ENCODE results near the gene CDC14B.

The CDC14B gene

DNA sequence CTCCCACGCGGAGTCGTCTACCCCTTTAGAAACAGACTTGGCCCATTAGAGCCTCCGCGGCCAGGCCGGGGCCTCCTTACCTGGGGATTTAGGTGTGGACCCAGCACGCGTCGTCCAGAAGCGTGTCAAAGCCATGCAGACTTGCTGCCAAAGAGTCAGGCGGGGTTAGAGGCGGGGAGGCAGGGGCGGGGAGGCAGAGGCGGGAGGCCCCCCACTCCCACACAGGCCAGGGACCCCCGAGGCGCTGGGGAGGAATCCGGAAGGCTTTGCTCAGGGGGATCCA lies 122.6 kb downstream of the CDC14B start:
- H3K4me3 ChIP-seq (ENCODE audit: low read depth in 1 of 2, low read length in 2 of 2) = no peak overlapping the region
- H3K4me1 ChIP-seq (ENCODE audit: insufficient read depth, low read length) = peaks cover 6% of the 10 kb centered on the region
- H3K27me3 ChIP-seq (ENCODE audit: control insufficient read depth in 1 of 2, insufficient read depth in 2 of 2, low read length in 2 of 2) = no peaks in the 10 kb centered on the region
- no peaks in the 10 kb centered on the region for H3K9me3 ChIP-seq (ENCODE audit: low read length)
- H3K36me3 ChIP-seq (ENCODE audit: insufficient read depth, low read length) = no peaks in the 10 kb centered on the region
- H3K27ac ChIP-seq (ENCODE audit: low read depth, low read length) = no peak overlapping the region
- H3K9ac ChIP-seq (ENCODE audit: low read length) = no peak overlapping the region

- H3K9me3 ChIP-seq (ENCODE audit: low read length) = no peaks in the 10 kb centered on the region
- no peak overlapping the region for H3K9ac ChIP-seq (ENCODE audit: low read length)
- no peak overlapping the region for H3K4me3 ChIP-seq (ENCODE audit: low read depth in 1 of 2, low read length in 2 of 2)
- H3K4me1 ChIP-seq (ENCODE audit: insufficient read depth, low read length) = peaks cover 4% of the 10 kb centered on the region
- peaks cover 5% of the 10 kb centered on the region for H3K36me3 ChIP-seq (ENCODE audit: insufficient read depth, low read length)
- no peaks in the 10 kb centered on the region for H3K27me3 ChIP-seq (ENCODE audit: control insufficient read depth in 1 of 2, insufficient read depth in 2 of 2, low read length in 2 of 2)
- no peak overlapping the region for H3K27ac ChIP-seq (ENCODE audit: low read depth, low read length)
Observed at GRCh38 chr9:96496368-96497116, 123.1 kb downstream of the CDC14B start.

GRCh38 chr9:96495341-96495740 lies 124.3 kb downstream of the CDC14B start:
- Histone ChIP-seq H3K4me3 (ENCODE audit: low read depth in 1 of 2, low read length in 2 of 2) (no peak overlapping the region), H3K27me3 (ENCODE audit: control insufficient read depth in 1 of 2, insufficient read depth in 2 of 2, low read length in 2 of 2) (no peaks in the 10 kb centered on the region), H3K27ac (ENCODE audit: low read depth, low read length) (no peak overlapping the region), H3K36me3 (ENCODE audit: insufficient read depth, low read length) (peaks cover 15% of the 10 kb centered on the region), H3K9me3 (ENCODE audit: low read length) (no peaks in the 10 kb centered on the region), H3K4me1 (ENCODE audit: insufficient read depth, low read length) (no peaks in the 10 kb centered on the region), H3K9ac (ENCODE audit: low read length) (no peak overlapping the region)

GRCh38 chr9:96494215-96494800 lies 125.3 kb downstream of the CDC14B start:
- Histone ChIP-seq H3K36me3 (ENCODE audit: insufficient read depth, low read length) (peaks cover 25% of the 10 kb centered on the region), H3K9ac (ENCODE audit: low read length) (no peak overlapping the region), H3K27ac (ENCODE audit: low read depth, low read length) (no peak overlapping the region), H3K4me1 (ENCODE audit: insufficient read depth, low read length) (no peaks in the 10 kb centered on the region), H3K27me3 (ENCODE audit: control insufficient read depth in 1 of 2, insufficient read depth in 2 of 2, low read length in 2 of 2) (no peaks in the 10 kb centered on the region), H3K9me3 (ENCODE audit: low read length) (no peaks in the 10 kb centered on the region), H3K4me3 (ENCODE audit: low read depth in 1 of 2, low read length in 2 of 2) (no peak overlapping the region)

DNA sequence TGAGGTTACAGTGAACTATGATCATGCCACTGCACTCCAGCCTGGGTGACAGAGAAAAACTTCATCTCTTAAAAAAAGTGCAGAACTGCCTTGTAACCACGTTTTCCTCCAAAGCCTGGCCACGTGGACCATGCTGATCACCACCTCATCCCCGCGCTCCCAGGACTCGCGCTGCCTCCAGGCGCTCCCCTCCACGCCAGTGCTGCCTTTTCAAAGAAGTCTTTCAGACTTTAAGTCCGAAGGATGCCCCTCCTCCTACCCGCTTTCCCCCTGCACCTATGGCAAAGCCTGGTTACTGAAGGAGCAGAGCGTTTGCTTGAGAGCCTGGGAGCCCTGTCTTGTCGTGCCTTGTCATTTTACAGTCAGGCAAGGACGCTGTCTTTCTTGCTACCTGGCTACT lies 125.9 kb downstream of the CDC14B start:
- H3K27ac ChIP-seq (ENCODE audit: low read depth, low read length) = no peak overlapping the region
- no peaks in the 10 kb centered on the region for H3K4me1 ChIP-seq (ENCODE audit: insufficient read depth, low read length)
- peaks cover 30% of the 10 kb centered on the region for H3K36me3 ChIP-seq (ENCODE audit: insufficient read depth, low read length)
- H3K4me3 ChIP-seq (ENCODE audit: low read depth in 1 of 2, low read length in 2 of 2) = no peak overlapping the region
- no peak overlapping the region for H3K9ac ChIP-seq (ENCODE audit: low read length)
- H3K9me3 ChIP-seq (ENCODE audit: low read length) = no peaks in the 10 kb centered on the region
- no peaks in the 10 kb centered on the region for H3K27me3 ChIP-seq (ENCODE audit: control insufficient read depth in 1 of 2, insufficient read depth in 2 of 2, low read length in 2 of 2)

DNA sequence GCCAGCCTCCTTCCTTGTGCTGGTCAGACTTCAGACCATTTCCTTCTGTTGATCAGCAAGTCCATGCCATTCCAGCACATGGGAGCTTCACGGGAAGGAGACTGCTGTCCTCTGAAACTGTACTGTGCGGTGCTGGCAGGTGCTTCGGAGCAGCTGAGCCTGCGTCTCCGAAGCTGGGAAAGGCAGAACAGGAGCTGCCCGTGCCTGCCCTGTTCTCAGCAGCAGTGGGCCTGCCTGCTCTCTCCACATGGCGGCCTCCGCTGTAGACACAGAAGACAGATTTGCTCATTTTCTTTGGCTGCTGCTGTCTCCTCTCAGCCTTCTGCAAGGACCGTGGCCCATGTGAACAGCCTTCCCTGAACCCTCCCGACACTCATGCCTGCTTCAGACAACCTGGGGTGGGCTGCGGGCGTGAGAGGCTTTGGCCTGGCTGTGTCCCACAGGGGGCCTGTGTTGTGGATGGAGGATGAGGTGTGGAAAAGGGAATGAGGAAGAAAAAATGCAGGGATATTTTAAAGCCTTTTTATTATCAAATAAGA lies 126.6 kb downstream of the CDC14B start:
- no peak overlapping the region for H3K9ac ChIP-seq (ENCODE audit: low read length)
- no peaks in the 10 kb centered on the region for H3K4me1 ChIP-seq (ENCODE audit: insufficient read depth, low read length)
- H3K27ac ChIP-seq (ENCODE audit: low read depth, low read length) = no peak overlapping the region
- no peaks in the 10 kb centered on the region for H3K27me3 ChIP-seq (ENCODE audit: control insufficient read depth in 1 of 2, insufficient read depth in 2 of 2, low read length in 2 of 2)
- H3K9me3 ChIP-seq (ENCODE audit: low read length) = no peaks in the 10 kb centered on the region
- no peak overlapping the region for H3K4me3 ChIP-seq (ENCODE audit: low read depth in 1 of 2, low read length in 2 of 2)
- H3K36me3 ChIP-seq (ENCODE audit: insufficient read depth, low read length) = peaks cover 37% of the 10 kb centered on the region

DNA sequence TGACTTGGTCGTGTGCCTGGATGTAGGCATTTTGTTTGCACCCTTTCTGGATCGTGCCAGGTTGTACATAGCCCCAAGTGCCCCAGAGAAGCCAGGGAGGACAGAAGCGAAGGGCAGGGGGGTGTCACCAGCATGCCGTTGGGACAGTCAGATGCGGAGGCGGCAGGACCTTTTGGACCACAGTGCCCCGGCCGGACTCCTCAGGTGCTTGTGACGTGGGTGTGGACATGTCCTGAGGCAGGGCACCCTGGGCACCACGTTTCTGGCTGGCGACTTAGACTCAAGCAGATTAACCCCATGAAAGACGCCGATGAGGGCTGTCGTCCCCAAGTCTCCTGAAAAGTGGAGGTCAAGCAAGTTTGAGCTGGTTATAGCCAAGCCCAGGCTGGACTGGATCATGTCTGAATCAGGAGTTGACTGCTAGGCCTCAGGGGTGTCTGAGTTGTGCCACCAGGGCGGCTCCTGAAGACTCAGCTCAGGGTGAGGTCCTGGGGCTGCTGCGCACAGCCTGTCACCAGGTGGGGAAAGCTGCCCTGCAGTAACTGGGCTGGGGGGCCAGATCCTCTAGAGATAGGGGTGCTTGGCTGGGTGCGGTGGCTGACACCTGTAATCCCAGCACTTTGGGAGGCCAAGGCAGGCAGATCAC lies 127.6 kb downstream of the CDC14B start:
- H3K27ac ChIP-seq (ENCODE audit: low read depth, low read length) = no peak overlapping the region
- H3K36me3 ChIP-seq (ENCODE audit: insufficient read depth, low read length) = peaks cover 40% of the 10 kb centered on the region
- no peaks in the 10 kb centered on the region for H3K9me3 ChIP-seq (ENCODE audit: low read length)
- no peak overlapping the region for H3K9ac ChIP-seq (ENCODE audit: low read length)
- H3K4me3 ChIP-seq (ENCODE audit: low read depth in 1 of 2, low read length in 2 of 2) = no peak overlapping the region
- H3K27me3 ChIP-seq (ENCODE audit: control insufficient read depth in 1 of 2, insufficient read depth in 2 of 2, low read length in 2 of 2) = no peaks in the 10 kb centered on the region
- peaks cover 9% of the 10 kb centered on the region for H3K4me1 ChIP-seq (ENCODE audit: insufficient read depth, low read length)

- Histone ChIP-seq H3K27ac (ENCODE audit: low read depth, low read length) (no peak overlapping the region), H3K36me3 (ENCODE audit: insufficient read depth, low read length) (peaks cover 40% of the 10 kb centered on the region), H3K9ac (ENCODE audit: low read length) (no peak overlapping the region), H3K9me3 (ENCODE audit: low read length) (no peaks in the 10 kb centered on the region), H3K4me1 (ENCODE audit: insufficient read depth, low read length) (peaks cover 17% of the 10 kb centered on the region), H3K4me3 (ENCODE audit: low read depth in 1 of 2, low read length in 2 of 2) (no peak overlapping the region), H3K27me3 (ENCODE audit: control insufficient read depth in 1 of 2, insufficient read depth in 2 of 2, low read length in 2 of 2) (no peaks in the 10 kb centered on the region)
Observed at GRCh38 chr9:96491079-96491879, 128.4 kb downstream of the CDC14B start.

DNA sequence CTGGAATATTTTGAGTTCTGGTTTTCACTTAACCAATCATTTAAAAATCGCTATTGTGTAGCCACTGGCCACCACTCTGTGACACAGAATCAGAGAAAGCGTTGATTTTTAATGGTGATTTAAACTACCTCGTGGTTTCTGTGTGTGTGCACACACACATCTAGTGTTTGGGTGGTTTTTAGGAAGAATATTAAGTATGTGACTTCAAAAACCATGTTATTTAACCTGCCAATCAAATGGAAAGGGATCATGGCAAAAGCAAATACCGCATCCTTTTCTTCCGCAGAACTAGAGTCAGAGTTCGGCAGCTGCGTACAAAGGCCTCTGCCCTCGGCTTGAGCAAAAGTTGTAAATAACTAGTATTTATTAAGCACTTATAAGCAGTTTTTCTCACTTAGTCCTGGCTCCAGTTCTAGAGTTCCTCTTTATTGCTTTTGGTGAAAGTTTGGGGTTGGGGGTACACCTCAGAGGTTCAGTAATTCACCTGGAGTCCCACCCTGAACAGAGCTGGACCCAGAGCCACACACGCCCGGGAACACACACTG lies 129.0 kb downstream of the CDC14B start:
- Histone ChIP-seq H3K27ac (ENCODE audit: low read depth, low read length) (no peak overlapping the region), H3K27me3 (ENCODE audit: control insufficient read depth in 1 of 2, insufficient read depth in 2 of 2, low read length in 2 of 2) (no peaks in the 10 kb centered on the region), H3K9me3 (ENCODE audit: low read length) (no peaks in the 10 kb centered on the region), H3K4me3 (ENCODE audit: low read depth in 1 of 2, low read length in 2 of 2) (no peak overlapping the region), H3K9ac (ENCODE audit: low read length) (no peak overlapping the region), H3K36me3 (ENCODE audit: insufficient read depth, low read length) (peaks cover 40% of the 10 kb centered on the region), H3K4me1 (ENCODE audit: insufficient read depth, low read length) (peaks cover 21% of the 10 kb centered on the region)

- peaks cover 43% of the 10 kb centered on the region for H3K36me3 ChIP-seq (ENCODE audit: insufficient read depth, low read length)
- peaks cover 21% of the 10 kb centered on the region for H3K4me1 ChIP-seq (ENCODE audit: insufficient read depth, low read length)
- H3K27me3 ChIP-seq (ENCODE audit: control insufficient read depth in 1 of 2, insufficient read depth in 2 of 2, low read length in 2 of 2) = no peaks in the 10 kb centered on the region
- no peak overlapping the region for H3K27ac ChIP-seq (ENCODE audit: low read depth, low read length)
- no peaks in the 10 kb centered on the region for H3K9me3 ChIP-seq (ENCODE audit: low read length)
- H3K9ac ChIP-seq (ENCODE audit: low read length) = no peak overlapping the region
- no peak overlapping the region for H3K4me3 ChIP-seq (ENCODE audit: low read depth in 1 of 2, low read length in 2 of 2)
Observed at GRCh38 chr9:96489482-96489979, 130.1 kb downstream of the CDC14B start.

DNA sequence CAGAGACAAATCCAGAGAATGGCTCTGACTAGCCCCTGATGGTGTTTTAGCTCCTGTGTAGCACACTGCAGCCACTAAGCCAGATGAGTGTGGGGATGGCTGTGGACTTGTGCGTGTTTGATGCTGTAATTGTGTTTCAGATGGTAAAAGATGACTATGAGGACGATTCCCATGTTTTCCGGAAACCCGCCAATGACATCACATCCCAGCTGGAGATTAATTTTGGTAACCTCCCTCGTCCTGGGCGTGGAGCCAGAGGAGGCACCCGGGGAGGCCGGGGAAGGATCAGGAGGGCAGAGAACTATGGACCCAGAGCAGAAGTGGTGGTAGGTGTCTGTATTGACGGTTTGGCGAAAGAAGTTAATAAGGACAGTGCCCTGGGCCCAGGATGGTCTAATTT lies 131.7 kb downstream of the CDC14B start:
- Histone ChIP-seq H3K27me3 (ENCODE audit: control insufficient read depth in 1 of 2, insufficient read depth in 2 of 2, low read length in 2 of 2) (no peaks in the 10 kb centered on the region), H3K4me3 (ENCODE audit: low read depth in 1 of 2, low read length in 2 of 2) (no peak overlapping the region)

More for the DNA sequence above, 131.7 kb downstream of the CDC14B start:
- peaks cover 27% of the 10 kb centered on the region for H3K4me1 ChIP-seq (ENCODE audit: insufficient read depth, low read length)
- H3K27ac ChIP-seq (ENCODE audit: low read depth, low read length) = no peak overlapping the region
- H3K36me3 ChIP-seq (ENCODE audit: insufficient read depth, low read length) = peaks cover 45% of the 10 kb centered on the region
- H3K9ac ChIP-seq (ENCODE audit: low read length) = no peak overlapping the region
- H3K9me3 ChIP-seq (ENCODE audit: low read length) = no peaks in the 10 kb centered on the region

Measured in muscle layer of colon (tissue), 2 donors.